Middle frontal gyrus (tissue), 1 donor: ENCODE measurements around the gene ENOPH1.
"Not testable (repeated sequence)": the region's sequence is repeated elsewhere in the genome, so short reads cannot be mapped to it uniquely, and the experiment has no call there.

Experiments used
- DNase-seq: peaks from one replicate; pipeline ENCODE4 v3.0.0-alpha.2; 2015; ENCODE audit warnings: low spot score; ENCODE audit errors: extremely low spot score

Gene ENOPH1

GRCh38 chr4:82469791-82470345 lies 39.5 kb downstream of the ENOPH1 start:
- DNase-seq = peak; percentile 8

- not testable (repeated sequence) for DNase-seq
Observed at GRCh38 chr4:82473080-82473479, 42.7 kb downstream of the ENOPH1 start.

GRCh38 chr4:82473621-82474164 lies 43.3 kb downstream of the ENOPH1 start:
- no peak for DNase-seq

DNA sequence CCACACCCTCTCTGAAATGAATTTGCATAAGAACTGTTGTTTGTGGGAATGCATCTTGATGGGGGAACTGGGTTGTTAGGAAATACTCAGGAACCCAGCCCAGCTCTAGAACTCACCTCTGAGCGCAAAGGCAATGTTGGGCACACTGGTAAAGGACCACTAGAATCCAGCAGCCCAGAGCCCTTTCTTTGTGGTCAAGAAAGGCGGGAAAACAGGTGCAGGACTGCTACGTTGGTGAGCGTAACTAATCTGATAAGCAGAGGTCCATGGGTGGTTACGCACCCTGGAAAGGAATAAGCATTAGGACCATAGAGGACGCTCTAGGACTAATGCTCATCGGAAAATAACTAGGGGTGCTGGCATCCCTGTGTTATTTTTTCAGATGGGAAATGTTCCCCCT lies 45.5 kb downstream of the ENOPH1 start:
- DNase-seq = not testable (repeated sequence)

DNA sequence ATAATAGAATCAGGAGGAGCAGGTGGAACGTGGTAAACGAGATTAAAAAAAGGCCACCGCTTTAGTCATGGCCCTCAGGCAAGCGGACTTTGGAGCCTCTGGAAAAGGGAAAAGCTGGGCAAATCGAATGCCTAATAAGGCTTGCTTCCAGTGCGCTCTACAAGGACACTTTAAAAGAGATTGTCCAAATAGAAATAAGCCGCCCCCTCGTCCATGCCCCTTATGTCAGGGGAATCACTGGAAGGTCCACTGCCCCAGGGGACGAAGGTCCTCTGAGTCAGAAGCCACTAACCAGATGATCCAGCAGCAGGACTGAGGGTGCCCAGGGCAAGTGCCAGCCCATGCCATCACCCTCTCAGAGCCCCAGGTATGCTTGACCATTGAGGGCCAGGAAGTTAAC lies 47.1 kb downstream of the ENOPH1 start:
- not testable (repeated sequence) for DNase-seq

DNA sequence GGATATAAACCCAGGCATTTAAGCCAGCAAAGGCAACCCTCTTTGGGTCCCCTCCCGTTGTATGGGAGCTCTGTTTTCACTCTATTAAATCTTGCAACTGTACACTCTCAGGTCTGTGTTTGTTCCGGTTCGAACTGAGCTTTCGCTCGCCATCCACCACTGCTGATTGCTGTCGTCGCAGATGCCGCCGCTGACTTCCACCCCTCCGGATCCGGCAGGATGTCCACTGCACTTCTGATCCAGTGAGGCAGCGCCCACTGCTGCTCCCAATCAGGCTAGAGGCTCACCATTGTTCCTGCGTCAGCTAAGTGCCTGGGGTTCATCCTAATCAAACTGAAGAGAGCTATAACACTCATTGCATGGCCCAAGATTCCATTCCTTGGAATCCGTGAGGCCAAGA lies 49.2 kb downstream of the ENOPH1 start:
- no peak for DNase-seq

DNA sequence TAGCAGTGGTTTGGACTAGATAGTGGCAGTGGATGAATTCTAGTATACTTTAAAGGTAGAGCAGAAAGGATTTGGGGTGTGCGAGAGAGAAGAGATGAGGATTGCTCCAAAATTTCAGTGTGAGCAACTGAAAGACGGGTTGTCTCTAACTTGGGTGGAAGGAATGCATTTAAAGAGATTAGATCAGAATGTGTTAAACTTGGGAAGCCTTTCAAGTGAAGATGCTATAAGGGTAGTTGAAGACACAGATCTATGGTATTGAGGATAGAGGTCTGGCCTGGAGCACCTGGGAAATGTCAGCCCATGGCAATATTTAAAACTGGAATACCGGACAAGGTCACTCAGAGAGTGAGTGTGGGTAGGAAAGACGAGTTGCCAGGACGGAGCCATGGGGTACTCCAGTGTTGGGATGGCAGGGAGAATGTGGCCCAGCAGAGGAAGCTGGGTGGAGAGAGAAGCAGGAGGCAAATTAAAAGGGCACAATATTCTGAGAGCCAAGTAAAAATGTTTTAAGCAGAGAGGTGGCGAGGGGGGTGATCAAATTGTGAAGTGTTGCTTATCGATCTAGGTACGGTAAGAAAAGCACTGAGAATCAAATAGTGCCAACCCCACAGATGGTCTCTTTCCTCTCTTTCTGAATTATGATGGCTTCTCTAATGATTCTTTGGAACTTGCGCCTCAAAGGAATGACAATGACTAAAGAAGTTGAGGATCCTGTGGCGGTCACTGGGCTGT lies 50.5 kb downstream of the ENOPH1 start:
- DNase-seq = no peak

DNA sequence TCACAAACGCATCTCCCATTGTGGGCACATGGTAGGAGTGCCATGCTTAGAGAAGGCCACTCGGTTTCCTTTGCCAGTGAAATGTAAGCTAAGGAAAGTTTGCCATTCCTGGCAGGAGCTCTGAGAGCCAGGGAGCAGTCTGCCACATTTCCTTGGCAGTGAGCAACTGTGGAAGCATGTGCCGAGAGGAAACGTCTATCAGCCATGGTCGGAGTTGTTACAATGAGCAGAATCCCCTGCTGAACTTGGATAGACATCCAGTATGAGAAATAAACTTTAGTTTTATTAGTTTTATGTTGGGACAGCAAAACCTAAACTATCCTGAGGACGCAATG lies 51.1 kb downstream of the ENOPH1 start:
- no peak for DNase-seq

DNA sequence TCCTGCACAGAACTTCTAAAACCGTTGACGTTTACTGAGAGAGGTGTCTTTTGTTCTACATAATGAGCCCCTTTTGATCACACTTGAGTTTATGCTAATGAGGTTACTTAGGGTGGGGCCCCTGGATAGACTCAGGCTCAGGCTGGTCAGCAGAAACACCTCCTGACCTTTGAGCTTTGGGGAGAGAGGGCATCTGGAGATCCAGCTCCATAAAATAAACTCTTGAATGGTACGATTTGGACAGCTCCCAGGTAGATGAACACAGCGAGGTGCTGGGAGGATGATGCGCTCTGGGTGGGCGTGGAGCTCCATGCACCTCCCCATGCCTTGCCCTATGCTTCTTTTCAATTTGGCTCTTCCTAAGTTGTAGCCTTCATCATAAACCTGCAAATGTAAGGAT lies 52.0 kb downstream of the ENOPH1 start:
- no peak for DNase-seq

- DNase-seq = no peak
Observed at GRCh38 chr4:82484996-82485783, 54.8 kb downstream of the ENOPH1 start.

- no peak for DNase-seq
Observed at GRCh38 chr4:82489076-82489475, 58.7 kb downstream of the ENOPH1 start.

- no peak for DNase-seq
Observed at GRCh38 chr4:82489987-82490386, 59.6 kb downstream of the ENOPH1 start.

DNA sequence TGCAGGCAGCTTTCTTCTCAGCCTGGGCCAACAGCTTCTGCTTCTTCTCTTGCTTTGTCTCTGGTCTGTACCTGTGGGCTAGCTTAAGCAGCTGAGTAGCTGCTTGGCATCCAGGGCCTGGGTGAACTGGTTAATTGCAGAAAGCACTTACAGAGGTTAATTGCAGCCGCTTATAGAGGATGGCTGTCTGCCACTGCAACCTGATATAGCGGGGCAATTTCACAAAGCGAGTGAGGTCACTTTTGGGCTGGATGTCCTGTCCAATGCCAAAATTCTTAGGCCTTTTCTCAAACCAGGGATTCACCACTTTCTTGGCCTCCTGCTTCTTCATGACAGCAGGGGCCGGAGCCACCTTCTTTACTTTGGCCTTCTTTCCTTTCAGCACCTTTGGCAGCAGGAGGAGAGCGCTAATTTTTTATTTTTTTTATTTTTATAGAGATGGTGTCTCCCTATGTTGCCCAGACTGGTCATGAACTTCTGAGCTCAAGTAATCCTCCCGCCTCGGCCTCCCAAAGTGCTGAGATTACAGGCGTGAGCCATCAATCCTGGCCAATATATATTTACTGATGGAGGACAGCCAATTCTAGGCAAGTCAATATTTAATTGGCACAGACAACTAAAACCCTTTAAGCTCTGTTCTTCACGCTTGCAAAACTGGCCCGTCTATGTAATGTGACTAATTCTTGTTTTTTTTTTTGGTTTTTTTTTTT lies 61.0 kb downstream of the ENOPH1 start:
- no peak for DNase-seq

- DNase-seq = no peak
Observed at GRCh38 chr4:82493721-82494425, 63.5 kb downstream of the ENOPH1 start.

DNA sequence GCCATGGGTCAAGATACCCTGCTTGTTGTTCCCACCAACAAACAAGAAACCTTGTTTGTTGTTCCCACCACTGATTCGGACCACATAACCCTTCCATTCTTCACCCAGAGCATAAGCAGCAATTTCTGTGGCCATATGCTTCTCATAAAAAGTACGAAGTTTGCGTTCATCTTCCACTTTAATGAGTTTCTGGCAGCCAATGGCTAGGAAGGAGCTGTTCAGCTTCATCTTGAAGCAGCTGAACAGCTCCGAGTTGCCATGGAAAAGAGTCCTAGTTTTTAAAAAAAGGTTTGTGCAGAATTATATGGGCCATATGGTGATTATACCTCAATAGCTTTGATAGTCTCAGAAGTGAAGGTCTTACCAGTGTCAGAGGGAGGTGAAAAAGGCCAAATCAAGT lies 65.3 kb downstream of the ENOPH1 start:
- DNase-seq = no peak

DNA sequence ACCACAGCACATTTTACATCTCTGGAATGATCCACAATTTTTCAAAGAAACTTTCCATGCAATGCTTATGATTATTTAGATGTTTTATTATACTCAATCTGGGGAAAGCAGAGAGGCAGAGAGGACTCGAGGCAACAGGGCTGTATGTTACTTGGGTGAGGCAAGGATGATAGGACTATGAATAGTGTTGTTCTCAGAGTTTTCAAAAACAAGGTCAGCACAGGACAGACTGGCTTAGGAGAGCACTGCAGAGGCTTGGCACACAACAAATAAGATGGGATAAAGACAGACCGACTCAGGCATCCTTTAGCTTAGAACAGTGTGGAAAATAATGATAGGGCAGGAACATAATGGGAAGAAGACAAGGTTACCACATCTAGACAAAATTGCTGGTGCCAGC lies 66.0 kb downstream of the ENOPH1 start:
- DNase-seq = no peak

- DNase-seq = no peak
Observed at GRCh38 chr4:82499738-82500434, 69.5 kb downstream of the ENOPH1 start.

GRCh38 chr4:82500435-82501153 lies 70.2 kb downstream of the ENOPH1 start:
- DNase-seq = no peak

DNA sequence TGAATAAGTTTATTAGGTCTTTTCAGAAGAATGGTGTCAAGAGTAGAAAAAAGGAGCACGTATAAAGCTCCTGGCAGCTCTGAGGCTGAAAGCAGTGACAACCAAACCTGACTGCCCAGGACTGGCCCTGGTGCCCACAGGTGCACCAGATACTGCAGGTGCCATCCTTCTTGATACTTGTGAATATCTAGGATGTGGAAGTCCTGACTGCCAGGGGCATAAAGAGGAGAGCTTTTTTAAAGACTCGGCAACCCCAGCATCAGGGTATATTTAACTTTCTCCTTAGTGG lies 70.7 kb downstream of the ENOPH1 start:
- DNase-seq = no peak

- no peak for DNase-seq
Observed at GRCh38 chr4:82508011-82508410, 77.6 kb downstream of the ENOPH1 start.
